BLaER1 treated with 17β-estradiol and CSF1 and Interleukin-3, amounts not matched to agents 10 nM and 100 nM (cell line): ENCODE data around the gene PLEKHA7.
A peak's percentile ranks its signal among the peaks of the same experiment; 100 is the strongest.
"Not testable (repeated sequence)": the region's sequence is repeated elsewhere in the genome, so short reads cannot be mapped to it uniquely, and the experiment has no call there.

Experiments
- H3K27ac ChIP-seq, 11 experiments: shearing (Covaris generic); formaldehyde crosslinking; 2 replicates each; pipeline ENCODE4 v1.8.1; 2022
- H3K27me3 ChIP-seq, 11 experiments: shearing (Covaris generic); formaldehyde crosslinking; 2 replicates each; pipeline ENCODE4 v1.8.1; 2022
- H3K36me3 ChIP-seq, 11 experiments: shearing (Covaris generic); formaldehyde crosslinking; 2 replicates each; pipeline ENCODE4 v1.8.1; 2022
- H3K4me1 ChIP-seq, 10 experiments: shearing (Covaris generic); formaldehyde crosslinking; 2 replicates each; pipeline ENCODE4 v1.8.1; 2022
- H3K4me2 ChIP-seq, 11 experiments: shearing (Covaris generic); formaldehyde crosslinking; 2 replicates each; pipeline ENCODE4 v1.8.1; 2022
- H3K4me3 ChIP-seq, 10 experiments: shearing (Covaris generic); formaldehyde crosslinking; 2 replicates each; pipeline ENCODE4 v1.8.1; 2022
- H3K9ac ChIP-seq, 11 experiments: shearing (Covaris generic); formaldehyde crosslinking; 2 replicates each; pipeline ENCODE4 v1.8.1; 2022
- H3K9me3 ChIP-seq, 11 experiments: shearing (Covaris generic); formaldehyde crosslinking; replicated peaks in 1 of 11; 2 replicates each; pipeline ENCODE4 v1.8.1; 2022
- H4K20me1 ChIP-seq, 11 experiments: shearing (Covaris generic); formaldehyde crosslinking; 2 replicates each; pipeline ENCODE4 v1.8.1; 2022
- Cebpa-rat ChIP-seq, 11 experiments: shearing (Covaris generic); IDR thresholded peaks; 2 replicates each; pipeline ENCODE4 v1.8.1; 2022

The PLEKHA7 gene

DNA sequence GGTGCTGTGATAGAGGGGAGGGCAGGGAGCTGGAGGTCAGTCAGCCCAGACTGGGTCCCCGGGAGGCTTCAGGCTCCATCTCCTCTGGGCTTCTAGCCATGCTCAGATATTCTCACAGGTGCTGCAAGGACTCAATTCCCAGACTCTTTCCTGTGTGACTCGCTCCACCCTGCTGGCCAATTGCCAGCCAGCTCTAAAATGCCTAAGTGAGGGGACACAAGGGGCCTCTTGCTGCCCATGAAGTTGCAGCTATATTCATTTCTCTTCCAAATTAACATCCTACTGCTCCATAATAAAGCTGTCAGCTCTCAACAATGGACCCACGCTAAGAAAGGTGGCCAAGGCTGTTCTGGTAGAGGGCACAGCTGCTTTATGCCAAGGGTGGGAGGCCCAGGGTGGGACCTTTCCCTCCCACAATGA lies 101.5 kb downstream of the PLEKHA7 start:
- peaks cover 0 to 53% (median 43%) of the 10 kb centered on the region in 10 experiments; a peak in 16 of 20 replicates for H3K4me1 ChIP-seq
- no peak overlapping the region for H3K9ac ChIP-seq
- no peak for TF ChIP-seq Cebpa-rat (IDR thresholded peaks at IDR 0.05)
- H3K4me2 ChIP-seq: peak overlapping the region in 8 of 11 experiments; percentile 26 to 87 (median 76); a peak in 15 of 22 replicates
- H3K4me3 ChIP-seq: no peak overlapping the region
- no peaks in the 10 kb centered on the region for H4K20me1 ChIP-seq
- H3K36me3 ChIP-seq: no peaks in the 10 kb centered on the region
- H3K27ac ChIP-seq: no peak overlapping the region
- H3K9me3 ChIP-seq: peaks cover 0 to 9% (median 0%) of the 10 kb centered on the region in 11 experiments; a peak in 3 of 22 replicates
- H3K27me3 ChIP-seq: no peaks in the 10 kb centered on the region

DNA sequence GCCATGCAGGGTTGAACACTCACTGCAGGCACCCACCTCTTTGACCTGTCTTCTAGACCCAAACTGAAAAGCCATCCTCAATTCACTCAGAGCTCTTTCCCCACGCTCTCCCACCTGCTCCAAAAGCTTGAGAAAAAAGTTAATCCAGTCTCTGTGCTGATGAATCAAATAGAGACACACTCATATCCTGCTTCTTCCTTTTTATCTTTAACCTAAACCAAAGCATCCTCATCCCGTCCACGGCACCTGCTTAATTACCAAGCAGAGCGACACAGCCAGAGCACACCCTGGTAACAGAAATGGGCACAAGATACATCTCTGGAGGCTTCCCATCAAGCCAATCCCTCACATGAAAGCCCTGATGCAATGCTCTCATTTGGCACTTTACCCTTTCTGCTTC lies 102.6 kb downstream of the PLEKHA7 start:
- H3K27me3 ChIP-seq: no peaks in the 10 kb centered on the region

DNA sequence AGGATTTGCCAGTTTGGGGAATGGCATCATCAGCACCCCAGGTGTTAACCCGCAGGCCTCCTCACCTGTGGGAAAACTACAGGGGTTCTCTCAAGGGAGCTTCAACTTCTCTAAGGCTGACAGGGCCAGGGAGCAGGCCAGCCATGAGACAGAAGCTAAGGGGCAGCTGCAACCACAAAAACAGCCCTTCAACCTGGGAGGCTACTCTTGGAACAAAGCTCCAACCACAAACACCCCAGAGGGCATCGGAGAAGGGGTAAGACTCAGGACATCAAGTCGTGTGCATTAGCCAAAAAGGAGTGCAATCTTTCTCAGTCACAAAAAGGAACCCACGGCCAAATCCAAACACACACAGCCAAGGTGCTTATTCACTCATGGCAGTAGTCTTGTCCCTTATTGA lies 103.0 kb downstream of the PLEKHA7 start:
- Histone ChIP-seq H3K4me1 (peaks cover 0 to 53% (median 43%) of the 10 kb centered on the region in 10 experiments; a peak in 16 of 20 replicates), H3K4me3 (no peak overlapping the region), H3K9ac (peak overlapping the region in 2 of 11 experiments; percentile 18 to 55; a peak in 3 of 22 replicates), H3K27ac (peak overlapping the region in 2 of 11 experiments; percentile 10 to 17; a peak in 2 of 22 replicates), H3K36me3 (no peaks in the 10 kb centered on the region), H3K27me3 (no peaks in the 10 kb centered on the region), H4K20me1 (no peaks in the 10 kb centered on the region), H3K4me2 (peak overlapping the region in 9 of 11 experiments; percentile 17 to 87 (median 76); a peak in 18 of 22 replicates), H3K9me3 (peaks cover 0 to 6% (median 0%) of the 10 kb centered on the region in 11 experiments; a peak in 3 of 22 replicates)
- TF ChIP-seq Cebpa-rat (IDR thresholded peaks at IDR 0.05): no peak

More for the DNA sequence above, 102.6 kb downstream of the PLEKHA7 start:
- no peaks in the 10 kb centered on the region for H3K36me3 ChIP-seq
- H4K20me1 ChIP-seq: no peaks in the 10 kb centered on the region
- peak overlapping the region in 2 of 11 experiments; percentile 10 to 17; a peak in 2 of 22 replicates for H3K27ac ChIP-seq
- H3K4me1 ChIP-seq: peaks cover 0 to 53% (median 43%) of the 10 kb centered on the region in 10 experiments; a peak in 16 of 20 replicates
- peaks cover 0 to 9% (median 0%) of the 10 kb centered on the region in 11 experiments; a peak in 4 of 22 replicates for H3K9me3 ChIP-seq
- no peak for TF ChIP-seq Cebpa-rat (IDR thresholded peaks at IDR 0.05)
- H3K9ac ChIP-seq: peak overlapping the region in 2 of 11 experiments; percentile 2 to 55; a peak in 2 of 22 replicates
- H3K4me2 ChIP-seq: peak overlapping the region in 9 of 11 experiments; percentile 17 to 87 (median 76); a peak in 17 of 22 replicates
- no peak overlapping the region for H3K4me3 ChIP-seq

DNA sequence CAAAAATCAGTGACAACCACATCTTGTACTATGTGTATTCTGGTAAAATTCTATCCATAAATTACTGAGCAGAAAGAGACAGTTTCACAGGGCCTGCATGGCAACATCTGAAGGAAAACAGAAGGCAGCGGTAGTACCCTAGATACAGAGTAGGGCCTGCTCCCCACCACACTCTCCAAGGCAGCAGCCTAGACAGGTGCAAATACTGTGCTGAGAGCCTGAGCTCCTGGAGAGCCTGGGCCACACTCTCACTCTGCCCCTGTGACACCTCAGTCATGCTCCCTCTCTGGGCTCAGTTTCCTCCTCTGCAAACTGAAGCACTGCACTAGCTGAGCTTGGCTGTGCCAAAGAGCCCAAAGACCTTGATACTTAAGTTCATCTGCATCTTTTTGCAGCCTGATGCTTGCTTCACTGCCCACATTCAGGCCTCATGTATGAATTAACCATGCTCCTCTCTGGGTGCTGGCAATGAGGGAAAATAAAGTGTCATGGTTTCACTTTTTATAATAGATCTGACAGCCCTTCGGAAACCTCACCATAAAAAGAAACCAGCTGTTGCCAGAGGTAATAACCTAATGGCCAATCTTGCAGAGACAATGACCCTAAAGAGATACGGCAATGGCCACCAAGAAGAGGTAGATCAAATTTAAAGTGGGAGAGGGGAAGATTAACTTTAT lies 104.7 kb downstream of the PLEKHA7 start:
- no peak for TF ChIP-seq Cebpa-rat (IDR thresholded peaks at IDR 0.05)
- Histone ChIP-seq H4K20me1 (no peaks in the 10 kb centered on the region), H3K4me3 (no peak overlapping the region), H3K4me2 (peak overlapping the region in 8 of 11 experiments; percentile 29 to 87 (median 74); a peak in 15 of 22 replicates), H3K36me3 (no peaks in the 10 kb centered on the region), H3K27ac (no peak overlapping the region; a peak in 1 of 22 replicates), H3K27me3 (no peaks in the 10 kb centered on the region), H3K9ac (no peak overlapping the region), H3K4me1 (peaks cover 0 to 66% (median 53%) of the 10 kb centered on the region in 10 experiments; a peak in 16 of 20 replicates), H3K9me3 (peaks cover 0 to 11% (median 5%) of the 10 kb centered on the region in 11 experiments; a peak in 7 of 22 replicates)

DNA sequence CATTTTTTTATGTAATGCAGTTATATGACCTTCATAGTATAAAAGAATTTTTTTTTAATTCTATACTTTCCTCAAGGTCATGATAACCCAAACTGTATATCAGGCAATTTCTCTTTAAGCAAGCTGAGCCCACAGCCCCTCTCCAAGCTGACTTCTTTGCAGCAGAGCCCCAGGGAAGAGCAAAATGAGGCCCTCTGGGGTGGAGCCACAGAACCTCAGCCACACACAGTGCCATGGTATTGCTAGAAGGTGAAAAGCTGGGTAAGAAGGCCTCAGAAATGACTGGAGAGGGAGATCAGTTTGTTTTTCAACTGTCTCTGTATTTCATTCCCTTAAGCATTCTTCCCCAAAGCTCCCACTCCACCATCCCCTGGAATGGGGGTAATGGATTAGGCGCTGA lies 108.8 kb downstream of the PLEKHA7 start:
- TF ChIP-seq Cebpa-rat (IDR thresholded peaks at IDR 0.05): no peak
- Histone ChIP-seq H3K27me3 (no peaks in the 10 kb centered on the region), H3K27ac (peak overlapping the region in 4 of 11 experiments; percentile 20 to 54 (median 40); a peak in 7 of 22 replicates), H4K20me1 (no peaks in the 10 kb centered on the region), H3K4me3 (no peak overlapping the region), H3K36me3 (no peaks in the 10 kb centered on the region), H3K4me1 (peaks cover 30 to 63% (median 53%) of the 10 kb centered on the region in 10 experiments), H3K9ac (no peak overlapping the region), H3K9me3 (peaks cover 0 to 11% (median 5%) of the 10 kb centered on the region in 11 experiments; a peak in 7 of 22 replicates), H3K4me2 (peak overlapping the region in 5 of 11 experiments; percentile 19 to 51 (median 36); a peak in 7 of 22 replicates)

DNA sequence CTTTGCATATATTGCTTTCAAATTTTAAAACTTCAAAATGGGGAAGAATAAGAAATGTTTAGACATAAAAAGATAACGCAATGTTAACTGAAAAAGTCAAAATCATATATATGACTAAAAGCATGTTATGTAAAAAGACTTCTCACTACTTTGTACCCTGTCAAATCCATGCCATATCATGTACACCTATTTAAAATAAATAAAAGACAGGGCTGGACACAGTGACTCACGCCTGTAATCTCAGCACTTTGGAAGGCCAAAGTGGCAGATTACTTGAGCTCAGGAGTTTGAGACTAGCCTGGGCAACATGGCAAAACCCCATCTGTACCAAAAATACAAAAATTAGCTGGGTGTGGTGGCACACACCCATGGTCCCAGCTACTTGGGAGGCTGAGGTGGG lies 109.5 kb downstream of the PLEKHA7 start:
- not testable (repeated sequence) for H3K27ac ChIP-seq

DNA sequence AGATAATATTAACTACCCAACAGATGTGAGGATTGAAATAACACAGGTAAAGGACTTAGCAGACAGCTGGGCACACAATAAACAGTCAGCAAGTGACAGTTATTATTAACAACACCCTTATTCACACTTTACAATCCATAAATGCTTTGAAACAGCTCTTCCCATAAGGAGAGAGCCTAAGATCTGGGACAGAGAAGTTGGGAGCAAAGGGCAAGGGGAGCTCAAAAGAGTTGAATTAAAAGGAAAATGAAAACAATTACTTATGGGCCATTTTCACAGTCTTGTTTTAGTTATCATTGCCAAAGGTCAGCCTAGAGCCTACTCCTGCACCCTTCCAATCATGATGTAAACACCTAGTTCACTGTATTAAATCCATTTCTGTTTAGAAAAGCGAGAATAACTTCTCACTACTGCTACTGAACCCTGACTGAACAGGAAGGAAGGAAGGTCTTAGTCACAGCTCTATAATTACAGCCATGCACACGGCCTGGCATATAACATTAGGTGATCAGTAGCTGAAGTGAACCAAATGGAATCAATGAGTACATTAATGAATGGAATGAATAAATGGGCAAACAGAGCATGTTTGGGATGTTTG lies 111.3 kb downstream of the PLEKHA7 start:
- Histone ChIP-seq H3K4me3 (peak overlapping the region in 5 of 10 experiments; percentile 5 to 34 (median 17); a peak in 6 of 20 replicates), H3K36me3 (no peaks in the 10 kb centered on the region), H3K4me1 (peaks cover 35 to 59% (median 46%) of the 10 kb centered on the region in 10 experiments), H3K9ac (peak overlapping the region in 6 of 11 experiments; percentile 28 to 68 (median 45); a peak in 10 of 22 replicates), H3K27me3 (no peaks in the 10 kb centered on the region), H4K20me1 (no peaks in the 10 kb centered on the region), H3K27ac (peak overlapping the region in 10 of 11 experiments; percentile 34 to 80 (median 70); a peak in 19 of 22 replicates), H3K9me3 (peaks cover 0 to 11% (median 4%) of the 10 kb centered on the region in 11 experiments; a peak in 7 of 22 replicates), H3K4me2 (peak overlapping the region; percentile 65 to 92 (median 82))
- TF ChIP-seq Cebpa-rat (IDR thresholded peaks at IDR 0.05): no peak

More for the DNA sequence above, 109.5 kb downstream of the PLEKHA7 start:
- not testable (repeated sequence) for H3K27me3 ChIP-seq, H3K4me2 ChIP-seq, H3K4me3 ChIP-seq, H4K20me1 ChIP-seq, H3K9ac ChIP-seq, H3K36me3 ChIP-seq
- peaks cover 0 to 11% (median 5%) of the 10 kb centered on the region in 11 experiments; a peak in 7 of 22 replicates for H3K9me3 ChIP-seq
- peaks cover 30 to 57% (median 47%) of the 10 kb centered on the region in 10 experiments for H3K4me1 ChIP-seq

DNA sequence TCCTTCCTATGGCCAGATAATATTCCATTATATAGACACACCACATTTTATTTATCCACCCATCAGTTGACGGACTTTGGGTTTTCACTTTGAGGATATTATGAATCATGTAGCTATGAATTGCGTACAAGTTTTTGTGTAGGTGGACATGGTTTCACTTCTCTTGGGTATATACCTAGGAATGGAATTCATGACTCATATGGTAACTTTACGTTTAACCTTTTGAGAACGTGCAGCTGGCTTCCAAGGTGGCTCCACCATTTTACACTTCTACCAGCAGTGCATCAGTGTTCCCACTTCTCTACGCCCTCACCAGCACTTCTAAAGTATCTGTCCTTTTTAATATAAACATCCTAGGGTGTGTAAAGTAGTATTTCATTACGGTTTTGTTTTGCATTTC lies 112.0 kb downstream of the PLEKHA7 start:
- Histone ChIP-seq H3K9ac (peak overlapping the region in 2 of 11 experiments; percentile 28 to 48; a peak in 3 of 22 replicates), H4K20me1 (no peaks in the 10 kb centered on the region), H3K27me3 (no peaks in the 10 kb centered on the region), H3K4me2 (peak overlapping the region; percentile 65 to 92 (median 82)), H3K4me3 (peak overlapping the region in 1 of 10 experiments; percentile 24; a peak in 2 of 20 replicates), H3K4me1 (peaks cover 42 to 66% (median 53%) of the 10 kb centered on the region in 10 experiments), H3K36me3 (no peaks in the 10 kb centered on the region), H3K27ac (peak overlapping the region in 9 of 11 experiments; percentile 45 to 80 (median 72); a peak in 18 of 22 replicates), H3K9me3 (peaks cover 0 to 11% (median 4%) of the 10 kb centered on the region in 11 experiments; a peak in 7 of 22 replicates)
- no peak for TF ChIP-seq Cebpa-rat (IDR thresholded peaks at IDR 0.05)
